ENCODE results near the gene TSPAN3.

GRCh38 chr15:77030048-77030927 lies 40.6 kb downstream of the TSPAN3 start:
- TF ChIP-seq, protein P1, sequence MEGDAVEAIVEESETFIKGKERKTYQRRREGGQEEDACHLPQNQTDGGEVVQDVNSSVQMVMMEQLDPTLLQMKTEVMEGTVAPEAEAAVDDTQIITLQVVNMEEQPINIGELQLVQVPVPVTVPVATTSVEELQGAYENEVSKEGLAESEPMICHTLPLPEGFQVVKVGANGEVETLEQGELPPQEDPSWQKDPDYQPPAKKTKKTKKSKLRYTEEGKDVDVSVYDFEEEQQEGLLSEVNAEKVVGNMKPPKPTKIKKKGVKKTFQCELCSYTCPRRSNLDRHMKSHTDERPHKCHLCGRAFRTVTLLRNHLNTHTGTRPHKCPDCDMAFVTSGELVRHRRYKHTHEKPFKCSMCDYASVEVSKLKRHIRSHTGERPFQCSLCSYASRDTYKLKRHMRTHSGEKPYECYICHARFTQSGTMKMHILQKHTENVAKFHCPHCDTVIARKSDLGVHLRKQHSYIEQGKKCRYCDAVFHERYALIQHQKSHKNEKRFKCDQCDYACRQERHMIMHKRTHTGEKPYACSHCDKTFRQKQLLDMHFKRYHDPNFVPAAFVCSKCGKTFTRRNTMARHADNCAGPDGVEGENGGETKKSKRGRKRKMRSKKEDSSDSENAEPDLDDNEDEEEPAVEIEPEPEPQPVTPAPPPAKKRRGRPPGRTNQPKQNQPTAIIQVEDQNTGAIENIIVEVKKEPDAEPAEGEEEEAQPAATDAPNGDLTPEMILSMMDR (IDR thresholded peaks at IDR 0.05 in 4 of 5, conservative IDR thresholded peaks at IDR 0.05 in 1 of 5): no peak
- TF ChIP-seq POLR2A (IDR thresholded peaks at IDR 0.05): no peak

Data from gastrocnemius medialis (tissue), 4 donors.